Measurements from ENCODE around the gene AGFG2. TPM values are rescaled to one million over a fixed set of nuclear protein-coding genes. Genes with fewer than 3 reads are reported as not detected.
A peak's percentile ranks its signal among the peaks of the same experiment; 100 is the strongest.
"Not testable (repeated sequence)": the region's sequence is repeated elsewhere in the genome, so short reads cannot be mapped to it uniquely, and the experiment has no call there.

AGFG2 gene
- total RNA-seq, 2 donors from 2014 or later = 33.1 to 45.9 TPM

GRCh38 chr7:100547872-100548271, 8.9 kb downstream of the AGFG2 start:
- Mint-ChIP-seq H3K36me3 (ENCODE audit: low read depth) (peaks cover 2% of the 10 kb centered on the region), H3K27me3 (no peaks in the 10 kb centered on the region), H3K4me3 (peak overlapping the region; percentile 100), H3K4me1 (peaks cover 72% of the 10 kb centered on the region), H3K27ac (peak overlapping the region; percentile 98)
- no peak for DNase-seq
- no peaks in the 10 kb centered on the region for H3K9me3 ChIP-seq (ENCODE audit: control insufficient read depth, low read length, poor library complexity, severe bottlenecking)
- no peak for ATAC-seq

GRCh38 chr7:100548446-100548845, 9.4 kb downstream of the AGFG2 start:
- Mint-ChIP-seq H3K4me3 (peak overlapping the region; percentile 75), H3K27ac (peak overlapping the region; percentile 91), H3K4me1 (peaks cover 68% of the 10 kb centered on the region)
- H3K27me3 Mint-ChIP-seq; H3K36me3 Mint-ChIP-seq (ENCODE audit: low read depth); H3K9me3 ChIP-seq (ENCODE audit: control insufficient read depth, low read length, poor library complexity, severe bottlenecking); ATAC-seq; DNase-seq: not testable (repeated sequence)

- Mint-ChIP-seq H3K4me1 (peaks cover 32% of the 10 kb centered on the region), H3K4me3 (no peak overlapping the region), H3K27ac (no peak overlapping the region), H3K27me3 (no peaks in the 10 kb centered on the region), H3K36me3 (ENCODE audit: low read depth) (peaks cover 9% of the 10 kb centered on the region)
- ATAC-seq (no peak), DNase-seq (no peak)
- H3K9me3 ChIP-seq (ENCODE audit: control insufficient read depth, low read length, poor library complexity, severe bottlenecking) = no peaks in the 10 kb centered on the region
Measured at GRCh38 chr7:100552532-100552931, 13.5 kb downstream of the AGFG2 start.

- H3K36me3 Mint-ChIP-seq (ENCODE audit: low read depth) = peaks cover 9% of the 10 kb centered on the region
- H3K27ac Mint-ChIP-seq = peak overlapping the region; percentile 14
Measured at GRCh38 chr7:100553032-100553431, 14.0 kb downstream of the AGFG2 start.

GRCh38 chr7:100555701-100556100, 16.7 kb downstream of the AGFG2 start:
- no peaks in the 10 kb centered on the region for H3K9me3 ChIP-seq (ENCODE audit: control insufficient read depth, low read length, poor library complexity, severe bottlenecking)
- Mint-ChIP-seq H3K27ac (peak overlapping the region; percentile 68), H3K27me3 (no peaks in the 10 kb centered on the region), H3K4me3 (no peak overlapping the region), H3K4me1 (peaks cover 10% of the 10 kb centered on the region), H3K36me3 (ENCODE audit: low read depth) (peaks cover 9% of the 10 kb centered on the region)
- ATAC-seq (no peak), DNase-seq (no peak)

More at GRCh38 chr7:100553032-100553431, 14.0 kb downstream of the AGFG2 start:
- H3K27me3 Mint-ChIP-seq = no peaks in the 10 kb centered on the region
- H3K9me3 ChIP-seq (ENCODE audit: control insufficient read depth, low read length, poor library complexity, severe bottlenecking) = no peaks in the 10 kb centered on the region
- no peak overlapping the region for H3K4me3 Mint-ChIP-seq
- DNase-seq (no peak), ATAC-seq (no peak)
- H3K4me1 Mint-ChIP-seq = peaks cover 27% of the 10 kb centered on the region

GRCh38 chr7:100556541-100556940, 17.5 kb downstream of the AGFG2 start:
- DNase-seq = no peak
- no peak for ATAC-seq
- Mint-ChIP-seq H3K27ac (peak overlapping the region; percentile 68), H3K27me3 (no peaks in the 10 kb centered on the region), H3K4me1 (peaks cover 9% of the 10 kb centered on the region), H3K4me3 (no peak overlapping the region), H3K36me3 (ENCODE audit: low read depth) (peaks cover 9% of the 10 kb centered on the region)
- H3K9me3 ChIP-seq (ENCODE audit: control insufficient read depth, low read length, poor library complexity, severe bottlenecking) = no peaks in the 10 kb centered on the region

- Mint-ChIP-seq H3K4me3 (no peak overlapping the region), H3K36me3 (ENCODE audit: low read depth) (peaks cover 5% of the 10 kb centered on the region), H3K27ac (no peak overlapping the region), H3K27me3 (no peaks in the 10 kb centered on the region), H3K4me1 (peaks cover 9% of the 10 kb centered on the region)
- DNase-seq (no peak), ATAC-seq (no peak)
- H3K9me3 ChIP-seq (ENCODE audit: control insufficient read depth, low read length, poor library complexity, severe bottlenecking) = no peaks in the 10 kb centered on the region
Measured at GRCh38 chr7:100559127-100559526, 20.1 kb downstream of the AGFG2 start.

- H3K27me3 Mint-ChIP-seq = no peaks in the 10 kb centered on the region
- no peaks in the 10 kb centered on the region for H3K9me3 ChIP-seq (ENCODE audit: control insufficient read depth, low read length, poor library complexity, severe bottlenecking)
- ATAC-seq (no peak), DNase-seq (no peak)
- peaks cover 7% of the 10 kb centered on the region for H3K4me1 Mint-ChIP-seq
- H3K36me3 Mint-ChIP-seq (ENCODE audit: low read depth) = peaks cover 4% of the 10 kb centered on the region
- H3K27ac Mint-ChIP-seq = no peak overlapping the region
- H3K4me3 Mint-ChIP-seq = no peak overlapping the region
Measured at GRCh38 chr7:100561491-100562194, 22.6 kb downstream of the AGFG2 start.

- no peaks in the 10 kb centered on the region for H3K9me3 ChIP-seq (ENCODE audit: control insufficient read depth, low read length, poor library complexity, severe bottlenecking)
- ATAC-seq (no peak), DNase-seq (no peak)
- peaks cover 10% of the 10 kb centered on the region for H3K4me1 Mint-ChIP-seq
- H3K4me3 Mint-ChIP-seq = no peak overlapping the region
- peaks cover 4% of the 10 kb centered on the region for H3K36me3 Mint-ChIP-seq (ENCODE audit: low read depth)
- H3K27me3 Mint-ChIP-seq = no peaks in the 10 kb centered on the region
- peak overlapping the region; percentile 81 for H3K27ac Mint-ChIP-seq
Measured at GRCh38 chr7:100562195-100563099, 23.4 kb downstream of the AGFG2 start.

- H3K4me3 Mint-ChIP-seq = no peak overlapping the region
- H3K9me3 ChIP-seq (ENCODE audit: control insufficient read depth, low read length, poor library complexity, severe bottlenecking) = no peaks in the 10 kb centered on the region
- H3K36me3 Mint-ChIP-seq (ENCODE audit: low read depth) = peaks cover 4% of the 10 kb centered on the region
- peak overlapping the region; percentile 81 for H3K27ac Mint-ChIP-seq
- ATAC-seq (no peak), DNase-seq (no peak)
- peaks cover 10% of the 10 kb centered on the region for H3K4me1 Mint-ChIP-seq
- no peaks in the 10 kb centered on the region for H3K27me3 Mint-ChIP-seq
Measured at GRCh38 chr7:100563100-100563564, 24.1 kb downstream of the AGFG2 start.

- H3K9me3 ChIP-seq (ENCODE audit: control insufficient read depth, low read length, poor library complexity, severe bottlenecking) = no peaks in the 10 kb centered on the region
- Mint-ChIP-seq H3K27me3 (no peaks in the 10 kb centered on the region), H3K36me3 (ENCODE audit: low read depth) (peaks cover 4% of the 10 kb centered on the region), H3K4me3 (no peak overlapping the region), H3K4me1 (peaks cover 15% of the 10 kb centered on the region), H3K27ac (peak overlapping the region; percentile 81)
- ATAC-seq (peak; percentile 78), DNase-seq (peak; percentile 63 to 83 (median 66))
Measured at GRCh38 chr7:100563809-100564400, 24.9 kb downstream of the AGFG2 start.

- Mint-ChIP-seq H3K27ac (peak overlapping the region; percentile 81), H3K4me1 (peaks cover 18% of the 10 kb centered on the region)
- H3K9me3 ChIP-seq (ENCODE audit: control insufficient read depth, low read length, poor library complexity, severe bottlenecking); DNase-seq; H3K36me3 Mint-ChIP-seq (ENCODE audit: low read depth); H3K27me3 Mint-ChIP-seq; H3K4me3 Mint-ChIP-seq; ATAC-seq: not testable (repeated sequence)
Measured at GRCh38 chr7:100564405-100564804, 25.4 kb downstream of the AGFG2 start.

GRCh38 chr7:100565133-100565571, 26.1 kb downstream of the AGFG2 start:
- H3K27ac Mint-ChIP-seq = no peak overlapping the region
- no peaks in the 10 kb centered on the region for H3K27me3 Mint-ChIP-seq

More at GRCh38 chr7:100565133-100565571, 26.1 kb downstream of the AGFG2 start:
- DNase-seq = no peak
- ATAC-seq = no peak
- no peaks in the 10 kb centered on the region for H3K9me3 ChIP-seq (ENCODE audit: control insufficient read depth, low read length, poor library complexity, severe bottlenecking)
- peaks cover 16% of the 10 kb centered on the region for H3K4me1 Mint-ChIP-seq
- H3K4me3 Mint-ChIP-seq = no peak overlapping the region
- peaks cover 4% of the 10 kb centered on the region for H3K36me3 Mint-ChIP-seq (ENCODE audit: low read depth)
